ENCODE results near the gene UBL7. TPM values are rescaled to one million over a fixed set of nuclear protein-coding genes. Genes with fewer than 3 reads are reported as not detected.

Gene UBL7
- total RNA-seq, 1 experiment from 2014 or later, result 73.9 TPM

DNA sequence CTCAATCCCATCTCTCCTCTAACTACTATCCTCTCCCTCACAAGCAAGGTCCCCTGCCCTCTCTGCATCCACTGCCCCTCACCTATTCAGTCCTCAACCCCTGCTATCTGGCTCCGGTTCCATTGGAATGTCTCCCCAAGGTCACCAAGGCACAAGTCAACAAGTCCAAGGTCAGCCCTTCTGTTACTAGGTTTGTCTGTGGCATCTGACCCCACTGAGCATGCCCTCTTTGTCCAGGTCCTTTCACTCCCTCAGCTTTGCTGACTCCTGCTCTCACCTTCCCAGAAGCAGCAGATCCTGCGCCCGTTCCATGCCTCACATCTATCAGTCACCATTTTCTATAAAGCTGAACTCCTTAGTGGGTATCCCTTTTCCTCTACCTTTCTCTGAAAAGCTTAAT lies 18.9 kb downstream of the UBL7 start:
- TF ChIP-seq, protein P1, sequence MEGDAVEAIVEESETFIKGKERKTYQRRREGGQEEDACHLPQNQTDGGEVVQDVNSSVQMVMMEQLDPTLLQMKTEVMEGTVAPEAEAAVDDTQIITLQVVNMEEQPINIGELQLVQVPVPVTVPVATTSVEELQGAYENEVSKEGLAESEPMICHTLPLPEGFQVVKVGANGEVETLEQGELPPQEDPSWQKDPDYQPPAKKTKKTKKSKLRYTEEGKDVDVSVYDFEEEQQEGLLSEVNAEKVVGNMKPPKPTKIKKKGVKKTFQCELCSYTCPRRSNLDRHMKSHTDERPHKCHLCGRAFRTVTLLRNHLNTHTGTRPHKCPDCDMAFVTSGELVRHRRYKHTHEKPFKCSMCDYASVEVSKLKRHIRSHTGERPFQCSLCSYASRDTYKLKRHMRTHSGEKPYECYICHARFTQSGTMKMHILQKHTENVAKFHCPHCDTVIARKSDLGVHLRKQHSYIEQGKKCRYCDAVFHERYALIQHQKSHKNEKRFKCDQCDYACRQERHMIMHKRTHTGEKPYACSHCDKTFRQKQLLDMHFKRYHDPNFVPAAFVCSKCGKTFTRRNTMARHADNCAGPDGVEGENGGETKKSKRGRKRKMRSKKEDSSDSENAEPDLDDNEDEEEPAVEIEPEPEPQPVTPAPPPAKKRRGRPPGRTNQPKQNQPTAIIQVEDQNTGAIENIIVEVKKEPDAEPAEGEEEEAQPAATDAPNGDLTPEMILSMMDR (conservative IDR thresholded peaks at IDR 0.05), result no peak
- no peak for TF ChIP-seq EZH2 (IDR thresholded peaks at IDR 0.05; ENCODE audit: low read depth)
- intact Hi-C loops (cut with micrococcal nuclease; ENCODE audit: unreplicated experiment), result no loop called here
- Histone ChIP-seq H3K4me1 (replicated peaks; ENCODE audit: insufficient read depth) (no peaks in the 10 kb centered on the region), H4K20me1 (ENCODE audit: insufficient read depth) (no peaks in the 10 kb centered on the region), H3K9me3 (ENCODE audit: insufficient read depth, low read depth) (no peaks in the 10 kb centered on the region), H3K36me3 (ENCODE audit: low read depth) (no peaks in the 10 kb centered on the region), H3K4me2 (no peak overlapping the region), H3K9me2 (ENCODE audit: insufficient read depth) (no peaks in the 10 kb centered on the region), H3K27ac (no peak overlapping the region), H3F3A (ENCODE audit: insufficient read depth, low read depth) (no peaks in the 10 kb centered on the region), H3K79me2 (ENCODE audit: low read depth) (no peaks in the 10 kb centered on the region), H3K4me3 (no peak overlapping the region), H2AFZ (no peak overlapping the region), H3K27me3 (ENCODE audit: insufficient read depth, low read depth) (no peaks in the 10 kb centered on the region)
- no peak for DNase-seq
- POLR2A ChIA-PET (ENCODE audit: unreplicated experiment), result no interaction called here
- CTCF ChIA-PET, result no interaction called here
- no TSS peak for BruUV-seq (replicated peaks)

DNA sequence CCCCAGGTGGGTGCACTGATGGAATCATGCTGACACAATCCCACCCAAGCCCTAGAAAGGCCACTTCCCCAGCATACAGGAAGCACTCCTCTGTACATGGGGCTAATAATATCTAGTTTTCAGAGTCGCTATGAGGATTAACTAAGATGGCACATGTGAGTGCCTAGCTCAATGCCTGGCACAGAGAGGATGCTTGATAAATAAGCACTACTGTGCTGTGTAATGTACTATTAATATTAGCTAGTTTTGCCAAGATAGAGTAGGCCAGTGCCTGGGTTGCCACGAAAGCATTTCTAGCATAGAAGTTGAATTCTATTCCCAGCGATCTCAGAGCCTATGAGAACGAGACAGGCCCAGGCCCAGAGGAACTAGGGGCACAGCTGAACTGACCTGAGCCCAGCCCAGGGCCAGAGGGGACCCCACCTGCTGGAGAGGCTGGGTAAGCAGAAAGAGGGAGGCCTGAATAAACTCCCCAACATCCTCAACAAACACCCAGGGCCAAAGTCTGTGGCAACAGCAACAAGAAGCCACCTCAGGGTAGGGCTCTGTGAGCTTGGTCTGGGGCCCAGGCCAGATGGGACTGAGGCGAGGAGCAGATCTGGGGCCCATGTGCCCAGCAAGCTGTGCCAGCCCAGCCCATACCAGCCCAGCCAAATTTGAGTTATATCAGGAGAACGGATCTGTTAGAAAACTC lies 19.6 kb downstream of the UBL7 start:
- TF ChIP-seq EZH2 (IDR thresholded peaks at IDR 0.05; ENCODE audit: low read depth), result no peak
- TF ChIP-seq, protein P1 (conservative IDR thresholded peaks at IDR 0.05), result no peak
- Histone ChIP-seq H3K9me2 (ENCODE audit: insufficient read depth) (no peaks in the 10 kb centered on the region), H3K4me3 (no peak overlapping the region), H3K79me2 (ENCODE audit: low read depth) (no peaks in the 10 kb centered on the region), H2AFZ (no peak overlapping the region), H4K20me1 (ENCODE audit: insufficient read depth) (no peaks in the 10 kb centered on the region), H3F3A (ENCODE audit: insufficient read depth, low read depth) (no peaks in the 10 kb centered on the region), H3K27ac (no peak overlapping the region), H3K27me3 (ENCODE audit: insufficient read depth, low read depth) (no peaks in the 10 kb centered on the region), H3K4me1 (replicated peaks; ENCODE audit: insufficient read depth) (no peaks in the 10 kb centered on the region), H3K4me2 (no peak overlapping the region), H3K9me3 (ENCODE audit: insufficient read depth, low read depth) (no peaks in the 10 kb centered on the region), H3K36me3 (ENCODE audit: low read depth) (no peaks in the 10 kb centered on the region)
- POLR2A ChIA-PET (ENCODE audit: unreplicated experiment), result no interaction called here
- DNase-seq, result no peak
- CTCF ChIA-PET, result interaction anchor here (0.7 kb wide), 1 partner anchor 549 kb away, joined by 3 read pairs; no protein-coding TSS in a partner anchor
- no TSS peak for BruUV-seq (replicated peaks)
- intact Hi-C loops (cut with micrococcal nuclease; ENCODE audit: unreplicated experiment), result no loop called here

DNA sequence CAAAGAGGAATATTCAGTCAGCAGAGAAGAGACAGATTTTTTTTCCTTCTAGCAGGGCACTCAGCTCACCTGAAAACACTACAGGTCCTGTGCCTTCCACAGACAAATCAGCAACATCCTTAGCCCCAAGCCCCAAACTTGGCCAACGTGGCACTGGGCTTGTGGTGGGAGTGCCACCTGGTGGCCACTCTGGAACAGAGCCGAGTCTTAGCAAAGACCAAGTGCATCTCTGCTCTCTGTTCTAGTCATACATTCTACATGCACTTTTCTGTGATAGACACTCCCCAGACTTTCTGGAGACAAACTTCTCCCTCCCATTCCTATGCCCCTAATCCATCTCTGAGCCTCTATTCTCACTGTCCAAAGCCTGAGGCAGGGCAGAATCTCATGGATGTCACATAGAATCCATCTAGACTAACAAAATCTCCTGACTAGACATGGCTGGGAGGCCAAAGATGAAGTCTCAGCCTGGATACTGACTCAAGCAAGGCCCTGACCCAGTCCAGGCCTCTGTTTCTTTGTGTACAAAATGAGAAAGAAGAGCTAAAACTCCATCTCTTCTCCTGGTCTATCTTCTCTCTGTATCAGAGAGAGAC lies 22.1 kb downstream of the UBL7 start:
- BruUV-seq (replicated peaks), result no TSS peak
- CTCF ChIA-PET, result interaction anchor here (0.6 to 1.1 kb wide), 4 partner anchors 9 to 60 kb away, joined by 4 to 5 read pairs (median 4); no protein-coding TSS in a partner anchor
- no peak overlapping the region for H2AFZ ChIP-seq
- no peaks in the 10 kb centered on the region for H3K36me3 ChIP-seq (ENCODE audit: low read depth)
- no peak for TF ChIP-seq EZH2 (IDR thresholded peaks at IDR 0.05; ENCODE audit: low read depth)
- TF ChIP-seq, protein P1 (conservative IDR thresholded peaks at IDR 0.05), result peak; percentile 87
- no peaks in the 10 kb centered on the region for H3K9me2 ChIP-seq (ENCODE audit: insufficient read depth)
- H3F3A ChIP-seq (ENCODE audit: insufficient read depth, low read depth), result no peaks in the 10 kb centered on the region
- DNase-seq, result peak; percentile 66 to 78
- intact Hi-C loops (cut with micrococcal nuclease; ENCODE audit: unreplicated experiment), result loop anchor here (1.0 to 2.0 kb wide), 3 partner anchors 57 to 193 kb away; no protein-coding TSS in a partner anchor
- no peaks in the 10 kb centered on the region for H3K9me3 ChIP-seq (ENCODE audit: insufficient read depth, low read depth)
- H3K27ac ChIP-seq, result no peak overlapping the region
- no peak overlapping the region for H3K4me3 ChIP-seq
- H3K27me3 ChIP-seq (ENCODE audit: insufficient read depth, low read depth), result no peaks in the 10 kb centered on the region
- H3K4me2 ChIP-seq, result no peak overlapping the region
- POLR2A ChIA-PET (ENCODE audit: unreplicated experiment), result interaction anchor here (0.6 to 0.8 kb wide), 2 partner anchors 42 to 50 kb away, joined by 3 read pairs; no protein-coding TSS in a partner anchor
- H3K4me1 ChIP-seq (replicated peaks; ENCODE audit: insufficient read depth), result 0 out of 2 replicates have a peak, but pooled peaks cover 6% of the 10 kb centered on the region
- no peaks in the 10 kb centered on the region for H3K79me2 ChIP-seq (ENCODE audit: low read depth)
- H4K20me1 ChIP-seq (ENCODE audit: insufficient read depth), result no peaks in the 10 kb centered on the region
